Ascending aorta (tissue), 2 donors: ENCODE data around the gene PTGR3. TPM values are rescaled to one million over a fixed set of nuclear protein-coding genes. Genes with fewer than 3 reads are reported as not detected.

Experiments used
- DNase-seq, 2 donors: peaks; one replicate each; pipeline ENCODE4 v3.0.0-alpha.2; 2019; ENCODE audit warnings: low spot score in 2 of 2
- H3K27ac ChIP-seq, 2 donors: fragments of 200-600 bp; sonication (generic); one replicate each; pipeline ENCODE4 v1.5.1; 2016 to 2017; ENCODE audit warnings: mild to moderate bottlenecking in 1 of 2
- H3K27me3 ChIP-seq: fragments of 200-600 bp; sonication (generic); one replicate; pipeline ENCODE4 v1.5.1; 2017
- H3K36me3 ChIP-seq, 2 donors: fragments of 200-600 bp; sonication (generic); one replicate each; pipeline ENCODE4 v1.5.1; 2016
- H3K4me1 ChIP-seq, 2 donors: fragments of 200-600 bp; sonication (generic); one replicate each; pipeline ENCODE4 v1.5.1; 2016 to 2017; ENCODE audit warnings: mild to moderate bottlenecking in 1 of 2
- H3K4me3 ChIP-seq, 2 donors: fragments of 200-600 bp; sonication (generic); one replicate each; pipeline ENCODE4 v1.5.1; 2016 to 2017; ENCODE audit warnings: mild to moderate bottlenecking in 1 of 2
- H3K9me3 ChIP-seq, 2 donors: fragments of 200-600 bp; sonication (generic); one replicate each; pipeline ENCODE4 v1.5.1; 2016
- intact Hi-C: fragments of 100-400 bp; cut with DNase I; formaldehyde crosslinking; loops from one replicate; pipeline ENCODE4 v1.15.1; 2023
- total RNA-seq: library from RNA; depleted of rRNA; stranded (reverse); fragments of >200 nt; gene quantifications from one replicate; pipeline ENCODE4 v1.1.0, GENCODE V29; 2016
- TF ChIP-seq, protein P1 (sequence below), 3 experiments: fragments of 200-600 bp in 2 of 3; fragments of 450-650 bp in 1 of 3; sonication (generic) in 2 of 3; IDR thresholded peaks; one replicate each; pipeline ENCODE4 v1.5.1; 2016 to 2019; ENCODE audit warnings: antibody characterized with exemption in 3 of 3, mild to moderate bottlenecking in 1 of 3, moderate library complexity in 1 of 3

PTGR3 gene
- total RNA-seq, 1 donor from 2014 or later, result 10.1 TPM

DNA sequence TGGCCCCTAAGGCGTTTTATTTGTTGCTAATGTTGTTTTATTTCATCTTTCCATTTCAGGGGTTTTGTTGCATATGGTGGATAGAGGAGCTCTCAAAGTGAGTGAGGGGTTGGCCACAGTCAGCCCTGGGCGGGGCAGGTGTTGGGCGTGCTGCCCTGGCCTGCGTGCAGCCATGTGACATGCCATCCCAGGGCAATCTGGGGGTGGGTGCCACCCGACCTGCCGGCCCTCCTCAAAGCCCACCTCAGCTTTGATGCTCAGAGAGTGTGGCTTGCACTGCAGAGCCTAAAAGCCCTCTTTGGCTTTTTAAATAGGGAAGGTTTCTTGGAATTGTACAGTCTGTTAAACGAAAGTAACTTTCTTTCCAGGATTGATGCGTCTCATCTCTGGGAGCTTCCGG is 20.0 kb upstream of the PTGR3 start:
- intact Hi-C loops, result no loop called here
- peaks cover 4 to 7% of the 10 kb centered on the region in 2 donors for H3K4me1 ChIP-seq
- DNase-seq, result no peak

GRCh38 chr18:75227535-75228296 is 18.8 kb upstream of the PTGR3 start:
- Histone ChIP-seq H3K9me3 (no peaks in the 10 kb centered on the region), H3K36me3 (no peaks in the 10 kb centered on the region), H3K4me3 (peak overlapping the region; percentile 18 to 49), H3K27ac (no peak overlapping the region), H3K4me1 (peaks cover 4 to 7% of the 10 kb centered on the region in 2 donors), H3K27me3 (no peaks in the 10 kb centered on the region)
- intact Hi-C loops, result no loop called here
- DNase-seq, result no peak
- TF ChIP-seq, protein P1, sequence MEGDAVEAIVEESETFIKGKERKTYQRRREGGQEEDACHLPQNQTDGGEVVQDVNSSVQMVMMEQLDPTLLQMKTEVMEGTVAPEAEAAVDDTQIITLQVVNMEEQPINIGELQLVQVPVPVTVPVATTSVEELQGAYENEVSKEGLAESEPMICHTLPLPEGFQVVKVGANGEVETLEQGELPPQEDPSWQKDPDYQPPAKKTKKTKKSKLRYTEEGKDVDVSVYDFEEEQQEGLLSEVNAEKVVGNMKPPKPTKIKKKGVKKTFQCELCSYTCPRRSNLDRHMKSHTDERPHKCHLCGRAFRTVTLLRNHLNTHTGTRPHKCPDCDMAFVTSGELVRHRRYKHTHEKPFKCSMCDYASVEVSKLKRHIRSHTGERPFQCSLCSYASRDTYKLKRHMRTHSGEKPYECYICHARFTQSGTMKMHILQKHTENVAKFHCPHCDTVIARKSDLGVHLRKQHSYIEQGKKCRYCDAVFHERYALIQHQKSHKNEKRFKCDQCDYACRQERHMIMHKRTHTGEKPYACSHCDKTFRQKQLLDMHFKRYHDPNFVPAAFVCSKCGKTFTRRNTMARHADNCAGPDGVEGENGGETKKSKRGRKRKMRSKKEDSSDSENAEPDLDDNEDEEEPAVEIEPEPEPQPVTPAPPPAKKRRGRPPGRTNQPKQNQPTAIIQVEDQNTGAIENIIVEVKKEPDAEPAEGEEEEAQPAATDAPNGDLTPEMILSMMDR (IDR thresholded peaks at IDR 0.05), result no peak

More for the DNA sequence above, 20.0 kb upstream of the PTGR3 start:
- no peak overlapping the region for H3K27ac ChIP-seq
- TF ChIP-seq, protein P1 (IDR thresholded peaks at IDR 0.05), result no peak
- no peaks in the 10 kb centered on the region for H3K27me3 ChIP-seq
- H3K4me3 ChIP-seq, result no peak overlapping the region
- H3K36me3 ChIP-seq, result no peaks in the 10 kb centered on the region
- H3K9me3 ChIP-seq, result no peaks in the 10 kb centered on the region

DNA sequence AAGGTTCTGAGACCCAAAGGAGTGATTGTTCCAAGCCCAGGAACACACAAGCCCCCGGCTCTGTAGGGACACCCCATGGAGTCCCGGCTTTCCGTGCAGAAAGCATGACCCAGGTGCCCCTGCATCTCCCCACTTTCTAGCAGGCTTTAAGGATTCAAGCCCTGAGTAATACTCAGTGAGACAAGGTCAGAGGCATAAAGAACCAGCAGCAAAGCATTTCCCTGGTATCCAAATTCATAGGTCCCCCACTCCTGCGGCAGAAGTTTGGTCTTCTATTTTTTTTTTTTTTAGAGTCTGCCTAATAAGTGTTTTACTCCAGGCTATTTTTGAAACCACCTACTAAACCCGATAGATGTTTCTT is 18.0 kb upstream of the PTGR3 start:
- no peak for DNase-seq
- Histone ChIP-seq H3K36me3 (no peaks in the 10 kb centered on the region), H3K4me3 (peak overlapping the region; percentile 39 to 49), H3K27me3 (no peaks in the 10 kb centered on the region), H3K4me1 (peaks cover 4 to 7% of the 10 kb centered on the region in 2 donors), H3K9me3 (no peaks in the 10 kb centered on the region), H3K27ac (peak overlapping the region in 1 of 2 donors; percentile 27)
- intact Hi-C loops, result no loop called here
- TF ChIP-seq, protein P1 (IDR thresholded peaks at IDR 0.05), result no peak

GRCh38 chr18:75226286-75226955 is 17.5 kb upstream of the PTGR3 start:
- Histone ChIP-seq H3K36me3 (no peaks in the 10 kb centered on the region), H3K4me1 (peaks cover 4 to 7% of the 10 kb centered on the region in 2 donors), H3K27me3 (no peaks in the 10 kb centered on the region), H3K9me3 (no peaks in the 10 kb centered on the region), H3K27ac (peak overlapping the region in 1 of 2 donors; percentile 27), H3K4me3 (peak overlapping the region; percentile 39 to 49)
- DNase-seq, result no peak
- TF ChIP-seq, protein P1 (IDR thresholded peaks at IDR 0.05), result no peak
- intact Hi-C loops, result no loop called here

- Histone ChIP-seq H3K27ac (no peak overlapping the region), H3K36me3 (no peaks in the 10 kb centered on the region), H3K9me3 (no peaks in the 10 kb centered on the region), H3K4me3 (no peak overlapping the region), H3K4me1 (peaks cover 4 to 9% of the 10 kb centered on the region in 2 donors), H3K27me3 (no peaks in the 10 kb centered on the region)
- intact Hi-C loops, result no loop called here
- no peak for DNase-seq
- TF ChIP-seq, protein P1 (IDR thresholded peaks at IDR 0.05), result no peak
Measured at GRCh38 chr18:75223687-75224347, 14.9 kb upstream of the PTGR3 start.
